ENCODE results near the gene SNAPC4. TPM values are rescaled to one million over a fixed set of nuclear protein-coding genes. Genes with fewer than 3 reads are reported as not detected.

The SNAPC4 gene
- polyA plus RNA-seq, 2 of the 4 experiments (the other 2 are of a cell fraction), result 2.7 to 10.3 TPM

- TF ChIP-seq JUNB (IDR thresholded peaks at IDR 0.05) (no peak), HMGXB4 (CRISPR knock-in tag; IDR thresholded peaks at IDR 0.05; ENCODE audit: borderline replicate concordance) (no peak), CHD2 (IDR thresholded peaks at IDR 0.05; ENCODE audit: low read length, partially characterized antibody) (no peak), JUN (IDR thresholded peaks at IDR 0.05) (peak; percentile 60 to 97; a peak in 3 of 5 replicates), ZSCAN20 (CRISPR knock-in tag; IDR thresholded peaks at IDR 0.05) (no peak), RAD21 (conservative IDR thresholded peaks at IDR 0.05 in 1 of 2, IDR thresholded peaks at IDR 0.05 in 1 of 2) (no peak), RNF2 (IDR thresholded peaks at IDR 0.05; ENCODE audit: borderline replicate concordance, low read depth) (no peak)
Measured at GRCh38 chr9:136439481-136440408, 39.8 kb upstream of the SNAPC4 start, which contains the start of gene INPP5E (continued).

GRCh38 chr9:136438548-136439480, 38.8 kb upstream of the SNAPC4 start:
- ChIA-PET CTCF (interaction anchor here (0.9 to 4.2 kb wide), 12 partner anchors 9 to 75 kb away, joined by 3 to 30 read pairs (median 6); partner anchors contain the start of gene DNLZ), POLR2A (interaction anchor here (0.6 kb wide), 1 partner anchor 345 kb away, joined by 3 read pairs; no protein-coding TSS in a partner anchor)
- peak; percentile 25 to 29 for DNase-seq (ENCODE audit: low read depth in 1 of 2, low spot score in 1 of 2)
- Histone ChIP-seq H3K27ac (peak overlapping the region; percentile 91 to 99), H3K4me3 (peak overlapping the region; percentile 86), H3K9me3 (no peaks in the 10 kb centered on the region), H3K4me1 (peaks cover 17% of the 10 kb centered on the region), H3K4me2 (peak overlapping the region; percentile 76)
- peak; percentile 51 to 70 for ATAC-seq
- 0% methylated on average over 10 of the region's 91 CpGs for WGBS (ENCODE audit: missing lambda C conversion rate)
- TF ChIP-seq PHF8 (IDR thresholded peaks at IDR 0.05; ENCODE audit: borderline replicate concordance, low read depth), result peak; percentile 68; the same call in 1 of the 2 replicates
- no peak for TF ChIP-seq BHLHE40 (IDR thresholded peaks at IDR 0.05; ENCODE audit: low read depth, low read length)
- no peak for FAIRE-seq

- TF ChIP-seq RCOR1 (IDR thresholded peaks at IDR 0.05; ENCODE audit: low read depth, low read length) (no peak), ELK1 (IDR thresholded peaks at IDR 0.05; ENCODE audit: low read depth, low read length) (no peak), TP53 (CRISPR knock-in tag; IDR thresholded peaks at IDR 0.05) (no peak), CHD4 (IDR thresholded peaks at IDR 0.05; ENCODE audit: borderline replicate concordance) (no peak), USF2 (IDR thresholded peaks at IDR 0.05) (no peak), ZFP36 (IDR thresholded peaks at IDR 0.05; ENCODE audit: borderline replicate concordance, partially characterized antibody) (no peak), BHLHE40 (IDR thresholded peaks at IDR 0.05; ENCODE audit: low read depth, low read length) (no peak), CBX8 (IDR thresholded peaks at IDR 0.05) (no peak), TFCP2L1 (CRISPR knock-in tag; IDR thresholded peaks at IDR 0.05) (no peak), FOXS1 (CRISPR knock-in tag; IDR thresholded peaks at IDR 0.05) (no peak), RNF2 (IDR thresholded peaks at IDR 0.05; ENCODE audit: borderline replicate concordance, low read depth) (no peak)
- 60% methylated on average over 37 of the region's 37 CpGs for WGBS (ENCODE audit: missing lambda C conversion rate)
- Histone ChIP-seq H3K4me3 (peak overlapping the region; percentile 86), H3K4me2 (peak overlapping the region; percentile 76), H3K4me1 (peaks cover 17% of the 10 kb centered on the region), H3K27ac (peak overlapping the region; percentile 91 to 99), H3K9me3 (no peaks in the 10 kb centered on the region)
- ChIA-PET POLR2A (no interaction called here), CTCF (interaction anchor here (0.9 to 4.2 kb wide), 9 partner anchors 8 to 74 kb away, joined by 3 to 30 read pairs (median 6); partner anchors contain the start of gene DNLZ)
- FAIRE-seq, result no peak
- ATAC-seq, result no peak
- DNase-seq (ENCODE audit: low read depth in 1 of 2, low spot score in 1 of 2), result no peak
Measured at GRCh38 chr9:136437839-136438547, 38.0 kb upstream of the SNAPC4 start.

Data from A549 (cell line).